Liver (tissue), 9 donors: ENCODE results near the gene ADPGK. TPM values are rescaled to one million over a fixed set of nuclear protein-coding genes. Genes with fewer than 3 reads are reported as not detected.

ENCODE experiments used
- DNase-seq: peaks from one replicate; pipeline ENCODE4 v3.0.0-alpha.2; 2017; ENCODE audit warnings: low spot score
- H3K27ac ChIP-seq, 2 donors: one replicate each; pipeline ENCODE4 v1.7.0; 2013; ENCODE audit warnings: inconsistent platforms in 2 of 2, low read length in 2 of 2, control low read depth in 1 of 2, low read depth in 1 of 2, mild to moderate bottlenecking in 1 of 2
- H3K27me3 ChIP-seq, 4 donors: one replicate each; pipeline versions ENCODE4 v1.6.1 to v1.7.0; 2013; ENCODE audit warnings: low read length in 3 of 4, inconsistent platforms in 1 of 4, mild to moderate bottlenecking in 1 of 4, moderate library complexity in 1 of 4; ENCODE audit not compliant: control insufficient read depth in 4 of 4, insufficient read depth in 4 of 4
- H3K36me3 ChIP-seq, 4 donors: one replicate each; pipeline versions ENCODE4 v1.6.1 to v1.7.0; 2013; ENCODE audit warnings: low read length in 3 of 4, mild to moderate bottlenecking in 3 of 4, low read depth in 1 of 4, moderate library complexity in 1 of 4; ENCODE audit not compliant: control insufficient read depth in 4 of 4, insufficient read depth in 3 of 4
- H3K4me1 ChIP-seq, 4 donors: one replicate each; pipeline versions ENCODE4 v1.6.1 to v1.7.0; 2013; ENCODE audit warnings: low read length in 3 of 4, mild to moderate bottlenecking in 3 of 4, moderate library complexity in 1 of 4; ENCODE audit not compliant: control insufficient read depth in 4 of 4, insufficient read depth in 4 of 4
- H3K4me3 ChIP-seq, 3 donors: one replicate each; pipeline versions ENCODE4 v1.6.1 to v1.7.0; 2013; ENCODE audit warnings: low read length in 3 of 3, control low read depth in 1 of 3, low read depth in 1 of 3, mild to moderate bottlenecking in 1 of 3
- H3K9ac ChIP-seq, 2 donors: one replicate each; pipeline ENCODE4 v1.7.0; 2013; ENCODE audit warnings: low read length in 2 of 2, mild to moderate bottlenecking in 2 of 2, moderate library complexity in 2 of 2, control low read depth in 1 of 2, low read depth in 1 of 2
- H3K9me3 ChIP-seq, 4 donors: one replicate each; pipeline versions ENCODE4 v1.6.1 to v1.7.0; 2013; ENCODE audit warnings: low read length in 3 of 4; ENCODE audit not compliant: control insufficient read depth in 4 of 4
- ATF3 ChIP-seq: IDR thresholded peaks from 2 replicates; pipeline ENCODE4 v1.6.1; 2016; ENCODE audit warnings: antibody characterized with exemption
- EGR1 ChIP-seq, 2 donors: IDR thresholded peaks; 2 replicates each; pipeline ENCODE4 v1.6.1; 2016 to 2018; ENCODE audit warnings: antibody characterized with exemption in 2 of 2, low read depth in 2 of 2
- FOXA1 ChIP-seq: IDR thresholded peaks from 2 replicates; pipeline ENCODE4 v1.6.1; 2016; ENCODE audit warnings: antibody characterized with exemption
- GABPA ChIP-seq, 2 donors: IDR thresholded peaks in 1 of 2; conservative IDR thresholded peaks in 1 of 2; 2 replicates each; pipeline ENCODE4 v1.6.1; 2016; ENCODE audit warnings: antibody characterized with exemption in 2 of 2, mild to moderate bottlenecking in 1 of 2, moderate library complexity in 1 of 2
- HNF4A ChIP-seq, 2 donors: conservative IDR thresholded peaks; 2 replicates each; pipeline ENCODE4 v1.6.1; 2016; ENCODE audit warnings: antibody characterized with exemption in 2 of 2, mild to moderate bottlenecking in 2 of 2
- JUND ChIP-seq, 2 donors: IDR thresholded peaks; 2 replicates each; pipeline ENCODE4 v1.6.1; 2016; ENCODE audit warnings: antibody characterized with exemption in 2 of 2
- MAX ChIP-seq: IDR thresholded peaks from 2 replicates; pipeline ENCODE4 v1.6.1; 2016; ENCODE audit warnings: antibody characterized with exemption
- REST ChIP-seq: IDR thresholded peaks from 2 replicates; pipeline ENCODE4 v1.6.1; 2016; ENCODE audit warnings: antibody characterized with exemption, mild to moderate bottlenecking
- RXRA ChIP-seq, 2 donors: IDR thresholded peaks; 2 replicates each; pipeline ENCODE4 v1.6.1; 2017 to 2018; ENCODE audit warnings: antibody characterized with exemption in 2 of 2, mild to moderate bottlenecking in 1 of 2
- SP1 ChIP-seq: IDR thresholded peaks from 2 replicates; pipeline ENCODE4 v1.6.1; 2018; ENCODE audit warnings: antibody characterized with exemption, mild to moderate bottlenecking
- TAF1 ChIP-seq: conservative IDR thresholded peaks from 2 replicates; pipeline ENCODE4 v1.6.1; 2016; ENCODE audit warnings: antibody characterized with exemption, mild to moderate bottlenecking
- YY1 ChIP-seq: IDR thresholded peaks from 2 replicates; pipeline ENCODE4 v1.6.1; 2016; ENCODE audit warnings: antibody characterized with exemption, mild to moderate bottlenecking
- ZBTB33 ChIP-seq: IDR thresholded peaks from 2 replicates; pipeline ENCODE4 v1.6.1; 2016; ENCODE audit warnings: antibody characterized with exemption
- WGBS: extraction: QIAGEN DNeasy Blood & Tissue Kit; methylation state at CpG from one replicate; pipeline ENCODE4 v1.1.7; 2013; 5-methylcytosine and 5-hydroxymethylcytosine counted together
- polyA plus RNA-seq, 2 donors: library from polyadenylated mRNA; stranded (reverse) in 1 of 2; unstranded in 1 of 2; fragments of 200-250 nt in 1 of 2; fragments of >200 nt in 1 of 2; fragmentation: Nextera tagmentation in 1 of 2; extraction: Ambion mirVana in 1 of 2; gene quantifications; one replicate each; pipeline versions ENCODE4 v1.2.1 to v1.2.3, GENCODE V29; 2013 to 2015
- total RNA-seq, 2 donors: library from RNA; depleted of rRNA; stranded (reverse); fragments of >200 nt; gene quantifications; one replicate each; pipeline ENCODE4 v1.2.3, GENCODE V29; 2014
- TF ChIP-seq, protein P1 (sequence below): fragments of 150-350 bp; IDR thresholded peaks from 2 replicates; pipeline ENCODE4 v1.5.1; 2017; ENCODE audit warnings: improper control_type of control experiment, low read depth, low read length; ENCODE audit not compliant: missing input control
- donor health status: healthy.
- donor health status: healthy.
- donor health status: healthy.
- donor health status: healthy.
- donor health status: healthy.

The ADPGK gene
- total and polyA plus RNA-seq, 4 donors = 12.2 to 35.5 (median 20.0) TPM

DNA sequence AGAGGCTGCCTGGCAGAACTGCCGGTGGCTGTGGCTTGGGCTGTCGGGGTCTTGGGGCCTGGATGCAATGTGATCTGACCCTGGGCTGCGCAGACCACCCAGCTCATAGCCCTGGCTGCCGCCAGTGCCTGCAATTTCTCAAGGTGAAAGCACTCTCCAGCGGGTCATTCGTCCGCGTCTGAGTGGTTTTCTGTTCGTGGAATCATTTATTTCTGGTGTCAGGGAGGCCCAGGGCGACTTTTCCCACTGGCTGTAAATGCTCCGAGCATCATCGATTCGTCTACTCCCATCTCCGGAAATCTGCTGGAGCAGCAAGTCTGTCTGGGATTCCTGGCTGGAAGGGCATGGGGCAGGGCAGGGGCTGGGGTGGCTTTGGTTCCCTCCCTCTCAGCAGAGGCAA lies 40.6 kb upstream of the ADPGK start (continued):
- no peak for TF ChIP-seq REST
- TF ChIP-seq TAF1 = no peak
- TF ChIP-seq SP1 = no peak
- TF ChIP-seq FOXA1 = no peak

DNA sequence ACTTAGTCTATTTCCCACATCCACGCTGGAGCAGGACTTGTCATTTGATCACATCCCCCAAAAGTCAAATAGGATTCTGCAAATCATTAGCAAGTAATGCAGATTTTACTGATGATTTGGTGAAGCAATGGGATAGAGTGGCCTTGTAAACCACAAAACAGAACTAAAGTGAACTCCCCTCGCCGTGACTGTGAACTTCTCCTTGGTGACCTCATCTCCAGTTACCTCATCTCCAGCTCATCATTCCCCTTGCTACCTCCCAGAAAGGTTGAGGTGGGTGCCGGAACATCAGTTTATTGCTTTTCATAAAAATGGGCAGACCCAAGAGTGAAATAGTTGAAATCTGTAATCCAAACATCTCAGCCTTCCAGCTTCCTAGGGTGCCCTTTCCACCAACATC lies 36.7 kb upstream of the ADPGK start:
- Histone ChIP-seq H3K9me3 (no peaks in the 10 kb centered on the region), H3K9ac (no peak overlapping the region), H3K4me1 (no peaks in the 10 kb centered on the region), H3K27ac (no peak overlapping the region), H3K36me3 (no peaks in the 10 kb centered on the region), H3K27me3 (no peaks in the 10 kb centered on the region), H3K4me3 (no peak overlapping the region)
- WGBS = 60% methylated on average over 4 of the region's 4 CpGs
- DNase-seq = no peak
- no peak for TF ChIP-seq TAF1
- no peak for TF ChIP-seq SP1
- TF ChIP-seq, protein P1, sequence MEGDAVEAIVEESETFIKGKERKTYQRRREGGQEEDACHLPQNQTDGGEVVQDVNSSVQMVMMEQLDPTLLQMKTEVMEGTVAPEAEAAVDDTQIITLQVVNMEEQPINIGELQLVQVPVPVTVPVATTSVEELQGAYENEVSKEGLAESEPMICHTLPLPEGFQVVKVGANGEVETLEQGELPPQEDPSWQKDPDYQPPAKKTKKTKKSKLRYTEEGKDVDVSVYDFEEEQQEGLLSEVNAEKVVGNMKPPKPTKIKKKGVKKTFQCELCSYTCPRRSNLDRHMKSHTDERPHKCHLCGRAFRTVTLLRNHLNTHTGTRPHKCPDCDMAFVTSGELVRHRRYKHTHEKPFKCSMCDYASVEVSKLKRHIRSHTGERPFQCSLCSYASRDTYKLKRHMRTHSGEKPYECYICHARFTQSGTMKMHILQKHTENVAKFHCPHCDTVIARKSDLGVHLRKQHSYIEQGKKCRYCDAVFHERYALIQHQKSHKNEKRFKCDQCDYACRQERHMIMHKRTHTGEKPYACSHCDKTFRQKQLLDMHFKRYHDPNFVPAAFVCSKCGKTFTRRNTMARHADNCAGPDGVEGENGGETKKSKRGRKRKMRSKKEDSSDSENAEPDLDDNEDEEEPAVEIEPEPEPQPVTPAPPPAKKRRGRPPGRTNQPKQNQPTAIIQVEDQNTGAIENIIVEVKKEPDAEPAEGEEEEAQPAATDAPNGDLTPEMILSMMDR = no peak
- no peak for TF ChIP-seq MAX
- TF ChIP-seq ATF3 = no peak
- TF ChIP-seq EGR1 (IDR thresholded peaks at IDR 0.05; ENCODE audit: low read depth in 2 of 2) = no peak
- TF ChIP-seq YY1 = no peak
- no peak for TF ChIP-seq GABPA (IDR thresholded peaks at IDR 0.05 in 1 of 2, conservative IDR thresholded peaks at IDR 0.05 in 1 of 2)
- TF ChIP-seq HNF4A (conservative IDR thresholded peaks at IDR 0.05) = no peak
- TF ChIP-seq JUND (IDR thresholded peaks at IDR 0.05) = no peak
- no peak for TF ChIP-seq FOXA1
- TF ChIP-seq ZBTB33 = no peak
- no peak for TF ChIP-seq RXRA (IDR thresholded peaks at IDR 0.05)
